HEK293T (cell line): ENCODE measurements around the gene THSD4.

Source experiments
- CTCF ChIA-PET: fragments of 350-600 bp; formaldehyde crosslinking; extraction: SDS; loops from one replicate; lab custom pipeline; 2021; ENCODE audit warnings: antibody characterized with exemption, inconsistent platforms; lab: Yijun Ruan, JAX
- POLR2A ChIA-PET: fragments of 350-600 bp; formaldehyde crosslinking; extraction: SDS; loops from one replicate; lab custom pipeline; 2020; ENCODE audit warnings: antibody characterized with exemption, inconsistent platforms; lab: Yijun Ruan, JAX
- DNase-seq: peaks from one replicate; pipeline ENCODE4 v3.0.0; 2012; ENCODE audit warnings: mixed read lengths; ENCODE audit errors: extremely low spot score
- ARNT ChIP-seq: fragments of 450-650 bp; IDR thresholded peaks from 2 replicates; pipeline ENCODE4 v1.6.1; 2017; ENCODE audit warnings: mild to moderate bottlenecking
- BHLHE40 ChIP-seq: fragments of 450-650 bp; IDR thresholded peaks from 2 replicates; pipeline ENCODE4 v1.6.1; 2016; ENCODE audit warnings: mild to moderate bottlenecking, moderate library complexity, borderline replicate concordance
- CTBP1 ChIP-seq: fragments of 450-650 bp; IDR thresholded peaks from 2 replicates; pipeline ENCODE4 v1.6.1; 2016; ENCODE audit warnings: borderline replicate concordance
- ELF4 ChIP-seq: fragments of 450-650 bp; IDR thresholded peaks from 2 replicates; pipeline ENCODE4 v1.6.1; 2017; ENCODE audit warnings: antibody characterized with exemption
- FOXA1 ChIP-seq: fragments of 450-650 bp; IDR thresholded peaks from 2 replicates; pipeline ENCODE4 v1.6.1; 2016; ENCODE audit warnings: mild to moderate bottlenecking
- FOXK2 ChIP-seq: fragments of 450-650 bp; IDR thresholded peaks from 2 replicates; pipeline ENCODE4 v1.6.1; 2016; ENCODE audit warnings: mild to moderate bottlenecking
- FOXM1 ChIP-seq: fragments of 450-650 bp; IDR thresholded peaks from 2 replicates; pipeline ENCODE4 v1.6.1; 2017; ENCODE audit warnings: mild to moderate bottlenecking, borderline replicate concordance
- HDGF ChIP-seq: fragments of 450-650 bp; IDR thresholded peaks from 2 replicates; pipeline ENCODE4 v1.6.1; 2017; ENCODE audit warnings: antibody characterized with exemption, borderline replicate concordance
- L3MBTL2 ChIP-seq: fragments of 450-650 bp; conservative IDR thresholded peaks from 2 replicates; pipeline ENCODE4 v1.6.1; 2016; ENCODE audit warnings: mild to moderate bottlenecking
- LEF1 ChIP-seq: fragments of 450-650 bp; IDR thresholded peaks from 2 replicates; pipeline ENCODE4 v1.6.1; 2017; ENCODE audit warnings: mild to moderate bottlenecking, borderline replicate concordance
- NFRKB ChIP-seq: fragments of 450-650 bp; IDR thresholded peaks from 2 replicates; pipeline ENCODE4 v1.6.1; 2016; ENCODE audit warnings: mild to moderate bottlenecking, moderate library complexity
- SP1 ChIP-seq: fragments of 450-650 bp; IDR thresholded peaks from 2 replicates; pipeline ENCODE4 v1.6.1; 2017
- SUZ12 ChIP-seq: fragments of 450-650 bp; IDR thresholded peaks from 2 replicates; pipeline ENCODE4 v1.6.1; 2016; ENCODE audit warnings: mild to moderate bottlenecking
- TARDBP ChIP-seq: fragments of 450-650 bp; IDR thresholded peaks from 2 replicates; pipeline ENCODE4 v1.6.1; 2016
- ZNF384 ChIP-seq: fragments of 450-650 bp; IDR thresholded peaks from 2 replicates; pipeline ENCODE4 v1.6.1; 2016
- TF ChIP-seq, protein P1 (sequence below): fragments of 450-650 bp; IDR thresholded peaks from 2 replicates; pipeline ENCODE4 v1.6.1; 2016

The THSD4 gene

DNA sequence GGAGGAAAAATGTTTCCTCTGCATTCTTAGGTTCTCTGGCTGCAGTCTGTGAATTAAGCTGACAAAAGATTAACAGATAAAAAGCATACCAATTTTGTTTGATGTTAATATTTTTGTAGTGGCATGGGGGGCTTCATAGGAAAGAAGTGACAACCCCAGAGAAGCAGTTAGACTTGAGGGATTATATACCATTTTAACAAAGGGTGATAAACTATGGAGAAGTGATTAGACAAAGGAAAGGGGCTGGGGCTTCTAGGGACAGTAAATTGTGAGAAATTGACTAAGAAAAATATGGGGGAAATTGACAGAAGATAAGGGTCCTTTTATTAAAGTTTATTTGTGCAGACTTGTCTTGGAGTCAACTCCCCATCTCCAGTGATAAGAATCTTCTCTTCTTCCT, 639.4 kb downstream of the THSD4 start:
- no peak for DNase-seq
- TF ChIP-seq CTBP1 (no peak), BHLHE40 (no peak), ELF4 (no peak), SP1 (no peak), FOXK2 (no peak), HDGF (no peak), SUZ12 (no peak), L3MBTL2 (no peak), FOXA1 (no peak), LEF1 (no peak), FOXM1 (no peak), NFRKB (no peak), TARDBP (no peak), ZNF384 (no peak), ARNT (no peak)
- TF ChIP-seq, protein P1, sequence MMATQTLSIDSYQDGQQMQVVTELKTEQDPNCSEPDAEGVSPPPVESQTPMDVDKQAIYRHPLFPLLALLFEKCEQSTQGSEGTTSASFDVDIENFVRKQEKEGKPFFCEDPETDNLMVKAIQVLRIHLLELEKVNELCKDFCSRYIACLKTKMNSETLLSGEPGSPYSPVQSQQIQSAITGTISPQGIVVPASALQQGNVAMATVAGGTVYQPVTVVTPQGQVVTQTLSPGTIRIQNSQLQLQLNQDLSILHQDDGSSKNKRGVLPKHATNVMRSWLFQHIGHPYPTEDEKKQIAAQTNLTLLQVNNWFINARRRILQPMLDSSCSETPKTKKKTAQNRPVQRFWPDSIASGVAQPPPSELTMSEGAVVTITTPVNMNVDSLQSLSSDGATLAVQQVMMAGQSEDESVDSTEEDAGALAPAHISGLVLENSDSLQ: no peak
- CTCF ChIA-PET: interaction anchor here (0.7 kb wide), 1 partner anchor 363 kb away, joined by 3 read pairs; the partner anchor contains the start of gene MYO9A
- POLR2A ChIA-PET: no interaction called here

DNA sequence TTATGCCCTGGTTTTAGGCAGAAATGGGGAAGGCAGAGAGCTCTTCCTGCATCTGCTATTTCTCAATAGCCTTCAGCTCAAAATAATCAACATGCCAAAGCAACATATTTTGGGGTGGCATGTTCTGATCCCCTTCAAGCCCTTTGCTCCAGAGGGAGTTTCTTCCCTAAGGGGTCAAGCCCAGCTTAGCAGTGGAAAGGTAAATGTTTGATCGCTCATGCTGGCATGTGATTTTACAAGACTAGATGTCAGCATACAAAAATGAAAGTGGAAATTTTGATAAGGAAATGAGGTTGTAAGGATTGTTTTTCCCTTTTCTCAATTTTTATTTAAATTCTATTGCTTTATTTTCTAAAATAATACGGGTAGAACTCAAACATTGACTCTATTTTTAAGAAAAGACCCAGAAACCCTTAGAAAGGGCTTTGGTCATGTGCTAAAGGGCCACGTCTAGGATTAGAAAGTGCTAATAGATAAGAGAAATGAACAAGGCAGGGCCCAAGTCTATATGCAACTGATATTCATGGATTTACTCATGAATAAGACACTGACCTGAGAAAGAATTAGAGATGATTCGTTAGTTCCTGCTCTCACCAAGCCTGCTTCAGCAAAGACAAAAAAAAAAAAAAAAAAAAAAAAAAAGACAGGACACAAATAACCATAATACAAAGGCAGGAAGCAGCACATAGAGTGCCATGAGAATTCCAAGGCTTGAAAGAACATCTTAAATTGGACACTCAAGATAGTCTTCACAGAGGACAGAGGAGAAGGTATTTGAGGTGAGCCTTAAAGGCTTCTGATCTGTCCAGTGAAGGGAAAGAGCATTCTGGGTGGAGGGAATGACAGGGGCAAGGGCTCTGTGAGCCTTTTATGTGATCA, 640.1 kb downstream of the THSD4 start:
- POLR2A ChIA-PET: no interaction called here
- CTCF ChIA-PET: no interaction called here
- DNase-seq: no peak
- no peak for TF ChIP-seq BHLHE40
- TF ChIP-seq HDGF: no peak
- TF ChIP-seq TARDBP: no peak
- TF ChIP-seq ZNF384: no peak
- TF ChIP-seq LEF1: no peak
- TF ChIP-seq FOXA1: no peak
- TF ChIP-seq, protein P1: no peak
- TF ChIP-seq ELF4: no peak
- no peak for TF ChIP-seq FOXK2
- no peak for TF ChIP-seq L3MBTL2

DNA sequence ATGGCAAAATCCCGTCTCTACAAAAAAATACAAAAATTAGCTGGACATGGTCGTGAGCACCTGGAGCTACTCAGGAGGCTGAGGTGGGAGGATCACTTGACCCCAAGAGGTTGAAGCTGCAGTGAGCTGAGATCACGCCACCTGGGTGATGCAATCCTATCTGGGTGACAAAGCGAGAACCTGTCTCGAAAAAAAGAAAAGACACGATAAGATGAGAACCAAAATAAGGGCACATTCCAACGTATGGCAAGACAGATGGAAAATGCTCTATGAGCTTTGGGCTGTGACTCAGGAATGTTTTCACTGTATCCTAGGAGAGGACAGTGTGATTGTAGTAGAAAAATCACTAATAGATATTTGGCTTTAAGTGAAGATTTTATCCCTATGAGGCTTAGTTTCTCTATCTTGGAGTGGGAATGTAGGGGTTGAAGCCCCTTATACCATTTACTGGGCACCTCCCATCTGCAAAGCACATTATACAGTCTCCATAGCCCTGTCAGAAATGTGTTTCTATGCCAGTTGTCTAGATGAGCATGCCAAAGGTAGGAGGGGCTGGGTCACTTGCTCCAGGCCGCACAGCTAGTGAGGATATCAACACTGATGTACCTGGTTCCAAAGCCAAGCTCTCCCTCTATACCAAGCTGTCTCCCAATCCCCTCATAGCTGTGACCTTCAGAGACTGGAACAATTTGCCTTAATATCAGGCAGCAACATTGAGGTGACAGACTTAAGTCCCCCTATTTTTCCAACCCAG, 641.5 kb downstream of the THSD4 start:
- DNase-seq: no peak
- TF ChIP-seq HDGF: no peak
- TF ChIP-seq ZNF384: no peak
- TF ChIP-seq FOXM1: no peak
- no peak for TF ChIP-seq ELF4
- no peak for TF ChIP-seq BHLHE40
- no peak for TF ChIP-seq FOXA1
- TF ChIP-seq LEF1: no peak
- TF ChIP-seq SUZ12: no peak
- TF ChIP-seq, protein P1: no peak
- ChIA-PET CTCF (no interaction called here), POLR2A (no interaction called here)

DNA sequence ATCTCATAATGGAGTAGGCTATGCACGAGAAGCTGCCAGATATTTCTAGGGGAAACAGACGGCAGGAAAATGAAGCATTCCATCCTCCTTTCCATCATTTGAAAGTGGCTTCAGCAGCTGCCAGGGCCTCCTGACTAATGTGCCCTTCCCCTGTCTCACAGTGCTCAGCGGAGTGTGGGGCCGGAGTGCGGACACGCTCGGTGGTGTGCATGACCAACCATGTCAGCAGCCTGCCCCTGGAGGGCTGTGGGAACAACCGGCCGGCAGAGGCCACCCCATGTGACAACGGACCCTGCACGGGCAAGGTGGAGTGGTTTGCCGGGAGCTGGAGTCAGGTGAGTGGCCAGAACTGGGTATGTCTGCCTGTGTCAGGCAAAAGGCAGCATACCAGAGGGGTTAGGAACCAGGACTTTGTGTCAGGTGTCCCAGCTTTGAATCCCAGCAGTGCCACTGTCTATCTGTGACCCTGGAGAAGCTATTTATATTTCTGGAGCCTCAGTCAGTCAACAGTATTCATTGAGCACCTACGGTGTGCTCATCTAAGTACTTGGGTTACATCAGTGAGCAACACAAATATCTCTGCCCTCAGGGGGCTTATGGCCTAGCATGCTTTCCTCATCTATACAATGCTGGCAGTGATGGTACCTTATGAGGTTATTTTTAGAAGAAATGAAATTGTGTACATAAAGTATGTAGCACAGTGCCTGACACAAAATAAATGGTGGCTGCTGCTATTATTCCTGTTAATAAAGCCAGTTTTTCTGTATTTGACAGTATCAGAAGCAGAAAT, 642.7 kb downstream of the THSD4 start:
- DNase-seq: no peak
- ChIA-PET CTCF (interaction anchor here (1.1 kb wide), 1 partner anchor 15 kb away, joined by 5 read pairs; no protein-coding TSS in a partner anchor), POLR2A (no interaction called here)
- no peak for TF ChIP-seq NFRKB
- TF ChIP-seq FOXA1: no peak
- TF ChIP-seq LEF1: no peak
- TF ChIP-seq, protein P1: no peak
- TF ChIP-seq FOXK2: no peak
- TF ChIP-seq TARDBP: no peak
- TF ChIP-seq SP1: no peak
- no peak for TF ChIP-seq CTBP1

DNA sequence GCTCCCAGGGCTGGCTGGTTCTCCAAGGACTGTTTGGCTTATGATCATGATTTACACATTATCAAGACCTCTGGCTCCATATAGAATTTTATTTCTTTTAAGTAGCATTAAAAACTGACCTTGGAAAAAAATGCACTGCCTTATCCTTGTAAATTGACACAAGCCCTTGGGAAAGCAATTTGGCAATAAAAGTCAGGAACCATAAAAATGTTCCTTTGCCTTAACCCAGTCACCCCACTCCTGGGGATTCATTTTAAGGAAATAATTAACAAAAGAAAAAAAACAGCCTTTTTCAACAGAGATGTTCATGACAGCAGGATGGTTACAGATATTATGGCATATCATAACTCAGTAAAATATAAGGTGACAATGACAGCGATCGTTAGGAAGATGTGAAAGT, 643.4 kb downstream of the THSD4 start:
- POLR2A ChIA-PET: no interaction called here
- DNase-seq: no peak
- CTCF ChIA-PET: interaction anchor here (1.1 kb wide), 1 partner anchor 15 kb away, joined by 5 read pairs; no protein-coding TSS in a partner anchor
- no peak for TF ChIP-seq ZNF384
- no peak for TF ChIP-seq ELF4
- no peak for TF ChIP-seq SP1
- no peak for TF ChIP-seq TARDBP
- no peak for TF ChIP-seq FOXM1
- no peak for TF ChIP-seq BHLHE40
- TF ChIP-seq, protein P1: no peak
- no peak for TF ChIP-seq FOXA1
- TF ChIP-seq NFRKB: no peak
- no peak for TF ChIP-seq LEF1
